HL-60 (cell line): ENCODE results near the gene C2CD5.

Experiments used
- POLR2AphosphoS5 ChIP-seq: IDR thresholded peaks from 2 replicates; pipeline ENCODE4 v1.6.1; 2012; ENCODE audit warnings: low read depth
- SPI1 ChIP-seq: IDR thresholded peaks from 2 replicates; pipeline ENCODE4 v1.6.1; 2012; ENCODE audit warnings: low read depth, mild to moderate bottlenecking, borderline replicate concordance
- TF ChIP-seq, protein P1 (sequence below): IDR thresholded peaks from 2 replicates; pipeline ENCODE4 v1.6.1; 2012; ENCODE audit warnings: low read depth; ENCODE audit not compliant: insufficient replicate concordance
- TF ChIP-seq, protein P2 (sequence below): IDR thresholded peaks from one replicate; pipeline ENCODE4 v1.5.1; 2011; ENCODE audit warnings: low read length, control low read depth, inconsistent platforms; ENCODE audit not compliant: insufficient read depth

DNA sequence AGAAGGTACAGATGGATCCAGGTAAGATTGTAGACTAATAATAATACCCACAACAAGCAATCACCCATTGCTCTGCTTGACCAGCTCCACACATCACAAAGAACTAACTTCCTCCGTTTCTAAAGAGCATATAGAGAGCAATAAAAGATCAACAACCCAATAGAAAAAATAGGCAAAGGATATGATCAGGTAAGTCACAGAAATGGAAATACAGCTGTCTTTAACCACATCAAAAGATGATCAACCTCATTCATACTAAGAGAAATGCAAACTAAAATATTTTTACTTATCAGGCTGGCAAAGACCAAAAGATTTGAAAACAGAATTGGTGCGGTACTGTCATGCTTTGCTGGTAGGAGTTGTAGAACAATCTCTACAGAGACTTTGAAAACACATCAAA lies 8.9 kb downstream of the C2CD5 start:
- TF ChIP-seq, protein P1, sequence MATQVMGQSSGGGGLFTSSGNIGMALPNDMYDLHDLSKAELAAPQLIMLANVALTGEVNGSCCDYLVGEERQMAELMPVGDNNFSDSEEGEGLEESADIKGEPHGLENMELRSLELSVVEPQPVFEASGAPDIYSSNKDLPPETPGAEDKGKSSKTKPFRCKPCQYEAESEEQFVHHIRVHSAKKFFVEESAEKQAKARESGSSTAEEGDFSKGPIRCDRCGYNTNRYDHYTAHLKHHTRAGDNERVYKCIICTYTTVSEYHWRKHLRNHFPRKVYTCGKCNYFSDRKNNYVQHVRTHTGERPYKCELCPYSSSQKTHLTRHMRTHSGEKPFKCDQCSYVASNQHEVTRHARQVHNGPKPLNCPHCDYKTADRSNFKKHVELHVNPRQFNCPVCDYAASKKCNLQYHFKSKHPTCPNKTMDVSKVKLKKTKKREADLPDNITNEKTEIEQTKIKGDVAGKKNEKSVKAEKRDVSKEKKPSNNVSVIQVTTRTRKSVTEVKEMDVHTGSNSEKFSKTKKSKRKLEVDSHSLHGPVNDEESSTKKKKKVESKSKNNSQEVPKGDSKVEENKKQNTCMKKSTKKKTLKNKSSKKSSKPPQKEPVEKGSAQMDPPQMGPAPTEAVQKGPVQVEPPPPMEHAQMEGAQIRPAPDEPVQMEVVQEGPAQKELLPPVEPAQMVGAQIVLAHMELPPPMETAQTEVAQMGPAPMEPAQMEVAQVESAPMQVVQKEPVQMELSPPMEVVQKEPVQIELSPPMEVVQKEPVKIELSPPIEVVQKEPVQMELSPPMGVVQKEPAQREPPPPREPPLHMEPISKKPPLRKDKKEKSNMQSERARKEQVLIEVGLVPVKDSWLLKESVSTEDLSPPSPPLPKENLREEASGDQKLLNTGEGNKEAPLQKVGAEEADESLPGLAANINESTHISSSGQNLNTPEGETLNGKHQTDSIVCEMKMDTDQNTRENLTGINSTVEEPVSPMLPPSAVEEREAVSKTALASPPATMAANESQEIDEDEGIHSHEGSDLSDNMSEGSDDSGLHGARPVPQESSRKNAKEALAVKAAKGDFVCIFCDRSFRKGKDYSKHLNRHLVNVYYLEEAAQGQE, result no peak
- TF ChIP-seq, protein P2, sequence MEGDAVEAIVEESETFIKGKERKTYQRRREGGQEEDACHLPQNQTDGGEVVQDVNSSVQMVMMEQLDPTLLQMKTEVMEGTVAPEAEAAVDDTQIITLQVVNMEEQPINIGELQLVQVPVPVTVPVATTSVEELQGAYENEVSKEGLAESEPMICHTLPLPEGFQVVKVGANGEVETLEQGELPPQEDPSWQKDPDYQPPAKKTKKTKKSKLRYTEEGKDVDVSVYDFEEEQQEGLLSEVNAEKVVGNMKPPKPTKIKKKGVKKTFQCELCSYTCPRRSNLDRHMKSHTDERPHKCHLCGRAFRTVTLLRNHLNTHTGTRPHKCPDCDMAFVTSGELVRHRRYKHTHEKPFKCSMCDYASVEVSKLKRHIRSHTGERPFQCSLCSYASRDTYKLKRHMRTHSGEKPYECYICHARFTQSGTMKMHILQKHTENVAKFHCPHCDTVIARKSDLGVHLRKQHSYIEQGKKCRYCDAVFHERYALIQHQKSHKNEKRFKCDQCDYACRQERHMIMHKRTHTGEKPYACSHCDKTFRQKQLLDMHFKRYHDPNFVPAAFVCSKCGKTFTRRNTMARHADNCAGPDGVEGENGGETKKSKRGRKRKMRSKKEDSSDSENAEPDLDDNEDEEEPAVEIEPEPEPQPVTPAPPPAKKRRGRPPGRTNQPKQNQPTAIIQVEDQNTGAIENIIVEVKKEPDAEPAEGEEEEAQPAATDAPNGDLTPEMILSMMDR, result no peak
- TF ChIP-seq POLR2AphosphoS5 (no peak), SPI1 (no peak)
